ENCODE data around the gene CCDC195. TPM values are rescaled to one million over a fixed set of nuclear protein-coding genes. Genes with fewer than 3 reads are reported as not detected.

The CCDC195 gene
- total and polyA plus RNA-seq, 2 of the 4 experiments (the other 2 are of a cell fraction), result not detected

DNA sequence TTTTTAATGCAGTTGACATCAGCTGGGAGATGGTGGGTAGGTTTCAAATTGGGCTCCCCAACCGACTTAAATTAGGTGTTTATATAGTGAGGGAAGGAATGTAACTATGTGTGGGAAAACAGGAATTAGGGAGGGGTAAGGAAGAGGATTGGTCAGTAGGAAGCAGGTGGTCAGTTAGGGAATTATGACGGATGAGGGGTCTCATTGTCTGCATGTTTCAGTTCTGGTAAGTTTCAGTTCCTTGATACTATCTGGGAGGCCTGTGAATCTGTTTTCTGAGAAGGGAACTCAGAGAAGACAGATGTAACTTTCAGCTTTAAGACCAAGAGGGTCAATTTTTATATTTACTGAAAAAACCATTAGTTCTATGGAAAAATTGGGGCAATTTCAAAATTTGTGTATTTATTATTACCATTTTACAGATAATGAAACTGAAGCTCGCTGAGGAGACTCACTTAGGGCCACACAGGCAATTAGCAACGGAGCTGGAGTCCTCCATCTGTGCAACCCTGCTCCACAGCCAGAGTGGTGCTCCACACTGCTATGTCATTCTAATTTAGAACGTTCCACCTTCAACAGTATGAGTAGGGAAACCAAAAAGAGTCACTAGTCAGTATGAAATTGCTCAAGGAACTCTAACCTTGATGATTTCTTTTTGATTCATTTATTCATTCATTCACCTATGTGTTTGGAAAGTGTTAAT, 36.0 kb upstream of the CCDC195 start:
- BruUV-seq (replicated peaks), result no TSS peak
- Histone ChIP-seq H3K56ac (ENCODE audit: extremely low read depth, insufficient read depth, low read length) (no peak overlapping the region), H2AK5ac (ENCODE audit: low read depth, low read length) (no peak overlapping the region), H3K4me1 (ENCODE audit: control insufficient read depth, insufficient read depth, low read length) (no peaks in the 10 kb centered on the region), H3K79me1 (ENCODE audit: low read depth in 1 of 2, low read length in 2 of 2) (no peaks in the 10 kb centered on the region), H2BK120ac (ENCODE audit: low read depth, low read length) (no peak overlapping the region), H4K5ac (ENCODE audit: low read depth, low read length) (no peak overlapping the region), H2BK5ac (ENCODE audit: low read depth, low read length, poor library complexity, severe bottlenecking) (no peak overlapping the region), H3K9ac (ENCODE audit: low read depth, low read length) (no peak overlapping the region), H4K91ac (ENCODE audit: insufficient read depth, low read depth, low read length) (no peak overlapping the region), H3K23ac (ENCODE audit: low read depth, low read length) (no peak overlapping the region), H2BK20ac (ENCODE audit: low read depth, low read length) (no peak overlapping the region), H3K4me2 (ENCODE audit: low read depth, low read length) (no peak overlapping the region), H3K9me1 (ENCODE audit: insufficient read depth, low read length) (no peaks in the 10 kb centered on the region), H3K27ac (ENCODE audit: insufficient read depth, low read length) (no peak overlapping the region), H3K4me3 (ENCODE audit: insufficient read depth, low read depth, low read length) (no peak overlapping the region), H2AK9ac (replicated peaks; ENCODE audit: low read depth, low read length, poor library complexity) (no peak overlapping the region), H2AFZ (replicated peaks; ENCODE audit: low read length, poor library complexity) (no peak overlapping the region), H3K36me3 (ENCODE audit: control insufficient read depth, insufficient read depth, low read length) (no peaks in the 10 kb centered on the region), H2BK15ac (ENCODE audit: low read depth, low read length) (no peak overlapping the region), H3K18ac (ENCODE audit: low read depth, low read length) (no peak overlapping the region), H4K20me1 (ENCODE audit: insufficient read depth, low read length) (no peaks in the 10 kb centered on the region), H3K14ac (replicated peaks; ENCODE audit: low read depth, low read length) (no peak overlapping the region), H4K8ac (ENCODE audit: low read depth in 2 of 2, low read length in 2 of 2) (no peak overlapping the region), H3K4ac (ENCODE audit: low read depth, low read length) (no peak overlapping the region), H3K9me3 (ENCODE audit: control insufficient read depth, insufficient read depth, low read length) (no peaks in the 10 kb centered on the region), H3K27me3 (ENCODE audit: control insufficient read depth, insufficient read depth, low read length) (peaks cover 2% of the 10 kb centered on the region; the same call in 1 of the 2 replicates)
- dilution Hi-C loops (cut with HindIII; ENCODE audit: low sequenced_read_pairs, unreplicated experiment), result no loop called here
- CTCF ChIA-PET, result no interaction called here
- ATAC-seq (ENCODE audit: low read depth) (no peak), DNase-seq (no peak)
- intact Hi-C loops (cut with micrococcal nuclease), result no loop called here
- TF ChIP-seq USF2 (IDR thresholded peaks at IDR 0.05; ENCODE audit: low read depth, low read length), result no peak
- no peak for TF ChIP-seq RCOR1 (IDR thresholded peaks at IDR 0.05; ENCODE audit: insufficient replicate concordance, low read length)
- TF ChIP-seq BHLHE40 (IDR thresholded peaks at IDR 0.05; ENCODE audit: low read depth, low read length), result no peak
- TF ChIP-seq, protein P1, sequence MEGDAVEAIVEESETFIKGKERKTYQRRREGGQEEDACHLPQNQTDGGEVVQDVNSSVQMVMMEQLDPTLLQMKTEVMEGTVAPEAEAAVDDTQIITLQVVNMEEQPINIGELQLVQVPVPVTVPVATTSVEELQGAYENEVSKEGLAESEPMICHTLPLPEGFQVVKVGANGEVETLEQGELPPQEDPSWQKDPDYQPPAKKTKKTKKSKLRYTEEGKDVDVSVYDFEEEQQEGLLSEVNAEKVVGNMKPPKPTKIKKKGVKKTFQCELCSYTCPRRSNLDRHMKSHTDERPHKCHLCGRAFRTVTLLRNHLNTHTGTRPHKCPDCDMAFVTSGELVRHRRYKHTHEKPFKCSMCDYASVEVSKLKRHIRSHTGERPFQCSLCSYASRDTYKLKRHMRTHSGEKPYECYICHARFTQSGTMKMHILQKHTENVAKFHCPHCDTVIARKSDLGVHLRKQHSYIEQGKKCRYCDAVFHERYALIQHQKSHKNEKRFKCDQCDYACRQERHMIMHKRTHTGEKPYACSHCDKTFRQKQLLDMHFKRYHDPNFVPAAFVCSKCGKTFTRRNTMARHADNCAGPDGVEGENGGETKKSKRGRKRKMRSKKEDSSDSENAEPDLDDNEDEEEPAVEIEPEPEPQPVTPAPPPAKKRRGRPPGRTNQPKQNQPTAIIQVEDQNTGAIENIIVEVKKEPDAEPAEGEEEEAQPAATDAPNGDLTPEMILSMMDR (conservative IDR thresholded peaks at IDR 0.05; ENCODE audit: low read depth, low read length), result no peak
- TF ChIP-seq MXI1 (IDR thresholded peaks at IDR 0.05; ENCODE audit: borderline replicate concordance, low read depth, low read length), result no peak
- TF ChIP-seq POLR2A (IDR thresholded peaks at IDR 0.05; ENCODE audit: low read depth, low read length), result no peak
- WGBS, 2 experiments (ENCODE audit: extremely low coverage in 2 of 2, insufficient read length in 1 of 2), result 40% methylated on average over 1 of the region's 5 CpGs; no CpG with 5 or more reads in 1 of the 2 experiments
- POLR2A ChIA-PET (ENCODE audit: unreplicated experiment), result no interaction called here
- in situ Hi-C loops (cut with MboI; ENCODE audit: low sequenced_read_pairs), result no loop called here

Data from IMR-90 (cell line).